ENCODE results near the gene MFSD2B. TPM values are rescaled to one million over a fixed set of nuclear protein-coding genes. Genes with fewer than 3 reads are reported as not detected.

The MFSD2B gene
- total RNA-seq, 2 donors from 2014 or later = not detected

DNA sequence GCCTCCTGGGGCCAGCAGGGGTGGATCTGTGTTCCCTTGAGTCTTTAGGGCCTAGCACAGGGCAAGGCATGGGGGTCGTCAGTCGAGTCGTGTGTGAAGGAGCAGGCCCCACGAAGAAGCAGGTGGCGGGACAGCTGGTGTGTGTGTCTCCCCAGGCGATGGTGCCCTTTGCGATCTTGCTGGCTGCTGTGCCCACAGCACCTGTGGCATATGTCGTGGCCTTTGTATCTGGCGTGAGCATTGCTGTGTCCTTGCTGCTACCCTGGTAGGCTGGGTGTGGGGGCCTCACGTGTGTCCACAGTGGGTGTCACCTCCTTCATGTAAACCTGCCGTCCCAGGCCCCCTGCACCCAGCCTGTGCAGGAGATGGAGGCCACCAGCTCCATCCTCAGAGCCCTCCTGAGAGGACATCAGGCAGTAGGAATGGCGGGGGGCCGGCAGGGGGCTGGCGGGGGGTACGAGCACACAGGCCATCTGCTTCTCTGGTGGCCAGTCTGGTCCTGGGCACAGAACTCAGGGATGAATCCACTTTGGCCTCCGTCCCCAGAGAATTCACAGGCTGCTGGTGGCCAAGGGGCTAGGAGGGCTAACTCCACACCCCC is 13.2 kb downstream of the MFSD2B start:
- intact Hi-C loops (cut with DNase I) = no loop called here
- DNase-seq (no peak), ATAC-seq (no peak)
- no peak overlapping the region for H3K4me3 ChIP-seq
- H3K27me3 ChIP-seq = no peaks in the 10 kb centered on the region
- no peaks in the 10 kb centered on the region for H3K9me3 ChIP-seq
- TF ChIP-seq POLR2A (IDR thresholded peaks at IDR 0.05) = no peak
- TF ChIP-seq, protein P1, sequence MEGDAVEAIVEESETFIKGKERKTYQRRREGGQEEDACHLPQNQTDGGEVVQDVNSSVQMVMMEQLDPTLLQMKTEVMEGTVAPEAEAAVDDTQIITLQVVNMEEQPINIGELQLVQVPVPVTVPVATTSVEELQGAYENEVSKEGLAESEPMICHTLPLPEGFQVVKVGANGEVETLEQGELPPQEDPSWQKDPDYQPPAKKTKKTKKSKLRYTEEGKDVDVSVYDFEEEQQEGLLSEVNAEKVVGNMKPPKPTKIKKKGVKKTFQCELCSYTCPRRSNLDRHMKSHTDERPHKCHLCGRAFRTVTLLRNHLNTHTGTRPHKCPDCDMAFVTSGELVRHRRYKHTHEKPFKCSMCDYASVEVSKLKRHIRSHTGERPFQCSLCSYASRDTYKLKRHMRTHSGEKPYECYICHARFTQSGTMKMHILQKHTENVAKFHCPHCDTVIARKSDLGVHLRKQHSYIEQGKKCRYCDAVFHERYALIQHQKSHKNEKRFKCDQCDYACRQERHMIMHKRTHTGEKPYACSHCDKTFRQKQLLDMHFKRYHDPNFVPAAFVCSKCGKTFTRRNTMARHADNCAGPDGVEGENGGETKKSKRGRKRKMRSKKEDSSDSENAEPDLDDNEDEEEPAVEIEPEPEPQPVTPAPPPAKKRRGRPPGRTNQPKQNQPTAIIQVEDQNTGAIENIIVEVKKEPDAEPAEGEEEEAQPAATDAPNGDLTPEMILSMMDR (IDR thresholded peaks at IDR 0.05) = no peak
- WGBS, 2 donors = 81% methylated on average over 14 of the region's 16 CpGs; no CpG with 5 or more reads in 1 of the 2 donors
- H3K4me1 ChIP-seq = no peaks in the 10 kb centered on the region
- H3K36me3 ChIP-seq (replicated peaks in 1 of 2; ENCODE audit: insufficient read depth in 1 of 2, low read depth in 2 of 2) = no peaks in the 10 kb centered on the region
- no peak overlapping the region for H3K27ac ChIP-seq

DNA sequence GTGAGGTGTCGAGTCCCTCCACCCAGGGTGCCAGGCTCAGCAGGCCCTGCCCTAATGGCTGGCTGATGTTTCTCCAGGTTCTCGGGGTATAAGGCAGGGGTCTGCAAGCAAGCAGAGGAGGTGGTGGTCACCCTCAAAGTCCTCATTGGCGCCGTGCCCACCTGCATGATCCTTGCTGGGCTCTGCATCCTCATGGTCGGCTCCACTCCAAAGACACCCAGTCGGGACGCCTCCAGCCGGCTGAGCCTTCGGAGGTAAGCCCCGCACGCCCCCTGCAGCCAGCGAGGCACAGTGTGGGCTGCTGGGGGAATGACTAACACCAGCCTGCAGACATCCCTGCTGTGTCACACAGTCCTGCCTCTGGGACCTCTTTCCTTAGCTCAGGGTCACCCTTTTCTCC is 14.1 kb downstream of the MFSD2B start:
- H3K27me3 ChIP-seq = no peaks in the 10 kb centered on the region
- H3K4me3 ChIP-seq = no peak overlapping the region
- 69 to 74% methylated on average over 5 to 12 of the region's 12 CpGs for WGBS, 2 donors
- H3K9me3 ChIP-seq = no peaks in the 10 kb centered on the region
- H3K27ac ChIP-seq = no peak overlapping the region
- TF ChIP-seq, protein P1 (IDR thresholded peaks at IDR 0.05) = no peak
- TF ChIP-seq POLR2A (IDR thresholded peaks at IDR 0.05) = no peak
- no peaks in the 10 kb centered on the region for H3K4me1 ChIP-seq
- intact Hi-C loops (cut with DNase I) = no loop called here
- no peaks in the 10 kb centered on the region for H3K36me3 ChIP-seq (replicated peaks in 1 of 2; ENCODE audit: insufficient read depth in 1 of 2, low read depth in 2 of 2)
- DNase-seq = no peak
- ATAC-seq = peak; percentile 28

DNA sequence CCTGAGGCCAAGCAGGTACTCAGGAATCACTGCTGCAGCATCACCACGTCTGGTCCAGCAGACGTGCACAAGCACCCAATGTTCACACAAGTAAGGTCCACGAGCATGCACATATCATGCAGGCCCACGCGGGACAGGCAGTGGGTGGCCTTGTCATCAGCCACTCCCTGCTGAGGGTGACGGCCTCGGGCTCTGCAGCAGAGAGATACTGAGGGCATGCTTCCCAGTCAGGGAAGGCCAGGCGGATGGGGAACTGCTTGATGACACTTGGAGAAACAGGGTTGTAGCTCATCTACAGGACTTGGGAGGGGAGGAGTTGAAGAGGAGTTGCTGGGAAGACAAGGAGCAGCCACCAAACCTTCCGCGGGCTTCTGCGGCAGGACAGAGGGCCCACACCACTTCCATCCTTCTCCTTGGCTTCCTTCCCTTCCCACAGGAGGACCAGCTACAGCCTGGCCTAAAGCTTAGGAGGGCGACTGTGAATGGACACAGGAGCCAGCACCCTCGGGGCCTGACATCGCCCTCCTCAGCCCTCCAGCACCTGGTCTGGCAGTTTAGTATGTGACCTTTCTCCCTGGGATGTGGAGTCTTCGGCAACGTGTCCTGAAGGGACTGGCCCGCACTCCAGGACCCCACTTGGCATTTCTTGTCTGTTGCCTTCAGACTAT is 15.2 kb downstream of the MFSD2B start:
- 80 to 88% methylated on average over 7 to 17 of the region's 17 CpGs for WGBS, 2 donors
- Histone ChIP-seq H3K4me3 (no peak overlapping the region), H3K27ac (no peak overlapping the region), H3K27me3 (no peaks in the 10 kb centered on the region), H3K9me3 (no peaks in the 10 kb centered on the region), H3K4me1 (no peaks in the 10 kb centered on the region), H3K36me3 (replicated peaks in 1 of 2; ENCODE audit: insufficient read depth in 1 of 2, low read depth in 2 of 2) (no peaks in the 10 kb centered on the region)
- ATAC-seq (no peak), DNase-seq (no peak)
- TF ChIP-seq POLR2A (IDR thresholded peaks at IDR 0.05) = no peak
- TF ChIP-seq, protein P1 (IDR thresholded peaks at IDR 0.05) = no peak
- intact Hi-C loops (cut with DNase I) = no loop called here

DNA sequence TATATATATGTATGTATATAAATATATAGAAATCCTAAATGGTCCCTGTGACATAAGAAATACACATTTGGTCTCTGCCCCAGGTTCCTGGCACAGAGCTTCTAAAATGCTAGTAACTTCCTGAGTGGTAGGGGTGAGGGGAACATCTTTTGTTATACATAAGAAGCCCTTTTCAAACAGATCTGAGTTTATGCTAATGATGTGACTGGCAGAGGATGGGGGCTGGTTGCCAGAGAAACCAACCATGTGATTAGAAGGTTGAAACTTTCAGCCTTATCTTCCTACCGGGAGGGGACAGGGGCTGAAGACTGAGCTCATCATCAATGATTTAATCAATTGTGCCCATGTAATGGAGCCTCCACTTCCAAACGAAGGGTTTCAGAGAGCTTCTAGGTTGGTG is 16.3 kb downstream of the MFSD2B start:
- WGBS, 2 donors = 64% methylated on average over 2 of the region's 2 CpGs
- Histone ChIP-seq H3K27ac (no peak overlapping the region), H3K4me3 (no peak overlapping the region), H3K4me1 (no peaks in the 10 kb centered on the region), H3K9me3 (no peaks in the 10 kb centered on the region), H3K36me3 (replicated peaks in 1 of 2; ENCODE audit: insufficient read depth in 1 of 2, low read depth in 2 of 2) (peaks cover 0 to 4% of the 10 kb centered on the region in 2 donors), H3K27me3 (no peaks in the 10 kb centered on the region)
- TF ChIP-seq POLR2A (IDR thresholded peaks at IDR 0.05) = no peak
- TF ChIP-seq, protein P1 (IDR thresholded peaks at IDR 0.05) = no peak
- intact Hi-C loops (cut with DNase I) = no loop called here
- no peak for ATAC-seq
- DNase-seq = no peak
